CMK (cell line): ENCODE measurements around the gene SHROOM2.
"Not testable (repeated sequence)": the region's sequence is repeated elsewhere in the genome, so short reads cannot be mapped to it uniquely, and the experiment has no call there.

ENCODE experiments used
- DNase-seq: peaks from one replicate; pipeline ENCODE4 v3.0.0-alpha.2; 2010; ENCODE audit warnings: low read depth

Gene SHROOM2

DNA sequence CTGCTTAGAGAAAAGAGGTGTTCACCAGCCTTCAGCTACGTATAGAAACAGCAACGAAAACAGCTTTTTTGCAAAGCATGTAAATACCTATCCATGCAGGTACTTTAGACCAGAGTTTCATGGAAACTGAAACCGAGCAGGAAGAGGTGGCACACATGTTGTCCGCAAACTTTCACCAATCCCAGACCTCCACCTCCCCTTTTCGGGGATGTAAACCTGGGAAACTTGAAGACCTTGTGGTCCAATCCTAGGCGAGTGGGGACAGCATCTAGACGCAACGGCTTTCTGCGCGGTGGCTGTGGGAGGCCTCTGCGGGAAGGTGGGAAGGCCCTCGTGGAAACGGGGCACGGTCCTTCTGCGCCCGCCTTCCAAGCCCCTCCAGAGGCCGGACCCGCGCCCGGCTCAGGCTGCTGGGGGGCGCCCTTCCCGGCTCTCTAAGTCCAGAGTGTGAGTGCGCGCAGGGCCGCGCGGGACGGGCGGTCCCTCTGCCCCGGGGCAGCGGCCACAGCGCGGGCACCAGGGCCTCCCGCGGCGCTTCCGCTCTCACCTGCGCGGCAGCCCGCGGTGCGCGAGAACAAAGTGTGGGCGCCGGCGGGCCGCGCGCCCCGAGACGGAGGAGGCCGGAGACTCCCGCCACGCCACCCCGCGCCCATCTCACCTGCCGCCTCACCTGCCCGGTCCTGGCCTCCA is 830 bp upstream of the SHROOM2 start:
- no peak for DNase-seq

DNA sequence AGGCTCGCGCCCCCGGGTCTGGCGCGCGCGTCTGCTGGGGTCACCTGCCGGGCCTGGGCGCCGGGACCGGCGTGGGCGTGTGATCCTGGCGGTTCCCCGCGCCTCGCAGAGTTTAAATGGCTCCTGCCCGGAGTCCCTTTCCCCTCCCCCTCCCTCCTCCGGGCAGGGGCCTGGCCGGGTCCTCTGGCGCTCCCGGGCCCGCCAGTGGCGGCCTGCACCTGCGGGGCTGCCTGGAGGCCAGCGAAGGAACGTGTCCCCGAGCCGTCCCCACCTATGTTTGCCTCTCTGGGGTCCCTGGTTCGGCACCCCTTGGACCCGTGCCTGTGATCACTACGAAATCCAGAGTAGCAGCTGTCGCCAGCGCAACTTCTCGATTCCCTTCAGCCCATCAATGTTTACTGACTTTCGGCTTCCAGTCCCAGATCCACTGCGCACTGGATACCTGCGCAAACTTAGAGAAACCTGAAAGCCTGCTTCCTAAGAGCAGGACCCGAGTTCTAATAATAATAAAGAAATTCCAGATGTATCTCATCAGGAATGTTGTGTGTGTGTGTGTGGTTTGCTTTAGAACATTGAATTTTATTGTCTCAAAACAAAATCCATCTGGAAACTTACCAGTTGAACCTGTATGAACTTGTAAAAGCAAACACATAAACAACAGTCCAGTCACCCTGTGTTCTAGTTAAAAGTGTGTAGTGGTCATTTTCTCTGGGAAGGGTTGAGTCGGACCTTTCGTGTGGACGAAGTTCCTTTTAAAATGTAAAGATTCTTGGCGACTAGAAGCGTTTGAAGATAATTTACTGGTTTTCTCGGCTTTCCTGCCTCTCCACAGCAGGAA is 788 bp downstream of the SHROOM2 start:
- DNase-seq: no peak

DNA sequence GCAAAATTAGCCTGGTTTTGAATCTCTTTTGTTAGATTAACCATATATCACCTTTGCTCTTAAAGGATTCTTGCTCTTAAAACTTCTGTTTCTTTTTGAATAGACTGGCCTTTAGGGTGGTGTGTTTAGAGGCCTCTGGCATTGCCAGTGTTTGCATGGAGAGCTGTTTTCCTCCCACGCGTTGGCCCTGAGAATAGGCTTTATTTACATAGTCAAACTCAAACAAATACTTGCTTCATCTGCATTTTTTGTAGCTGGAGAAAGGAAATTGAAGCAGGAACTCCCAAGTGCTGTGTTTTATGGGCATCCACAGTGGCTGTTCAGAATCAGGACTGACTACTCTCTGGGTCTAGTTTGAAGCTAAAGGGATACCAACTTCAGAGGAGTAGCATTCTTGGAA is 2.7 kb downstream of the SHROOM2 start:
- no peak for DNase-seq

DNA sequence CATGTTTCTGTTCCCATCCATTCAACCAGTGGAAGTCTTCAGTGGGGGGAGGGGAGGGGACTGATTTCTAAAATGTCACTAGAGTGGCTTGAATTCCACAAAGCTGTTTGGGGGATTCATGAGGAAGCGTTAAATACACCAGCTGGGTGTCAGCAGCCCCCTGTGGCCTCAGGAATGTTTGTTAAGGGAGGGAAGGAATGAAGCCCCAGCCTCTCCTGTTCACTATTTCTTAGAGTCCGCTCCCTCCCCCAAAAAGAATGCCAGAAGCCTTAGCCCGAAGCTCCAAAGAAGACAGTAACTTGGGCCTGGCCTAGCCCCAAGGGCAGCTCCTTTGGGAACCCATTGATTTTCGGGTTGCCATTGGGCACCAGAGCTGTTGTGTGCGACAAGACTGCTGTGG is 3.3 kb downstream of the SHROOM2 start:
- DNase-seq: no peak

DNA sequence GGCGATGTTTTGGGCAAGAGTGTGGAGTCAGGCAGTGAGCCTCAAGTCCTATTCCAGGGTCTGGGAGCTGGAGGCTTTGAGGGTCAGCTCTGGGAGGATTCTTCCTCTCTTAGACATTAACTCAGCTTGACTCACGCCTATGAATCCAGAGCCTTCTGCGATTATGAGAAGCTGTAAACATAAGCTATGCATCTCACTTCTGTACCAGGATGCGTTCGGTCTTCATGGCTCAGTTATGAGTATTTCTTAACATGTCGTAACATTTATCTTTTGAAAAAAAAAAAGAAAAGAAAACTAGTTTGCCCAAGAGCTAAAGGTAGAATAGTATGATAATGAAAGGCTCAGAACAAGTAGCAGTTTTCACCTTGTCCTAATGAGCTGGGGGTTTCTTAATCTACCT is 4.6 kb downstream of the SHROOM2 start:
- DNase-seq: no peak

DNA sequence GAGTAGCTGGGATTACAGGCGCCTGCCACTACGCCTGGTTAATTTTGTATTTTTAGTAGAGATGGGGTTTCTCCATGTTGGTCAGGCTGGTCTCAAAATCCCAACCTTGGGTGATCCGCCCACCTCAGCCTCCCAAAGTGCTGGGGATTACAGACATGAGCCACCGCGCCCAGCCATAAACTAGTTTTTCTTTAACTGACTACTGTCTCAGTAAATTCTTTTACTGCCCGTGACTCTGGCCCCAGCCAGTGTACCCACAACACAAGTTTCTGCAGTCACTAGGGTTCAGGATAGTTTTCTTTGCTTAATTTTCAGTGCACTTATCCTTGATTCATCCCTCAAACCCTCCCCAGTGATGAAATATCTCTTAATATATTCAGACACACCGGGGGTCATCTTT is 8.3 kb downstream of the SHROOM2 start:
- no peak for DNase-seq

DNA sequence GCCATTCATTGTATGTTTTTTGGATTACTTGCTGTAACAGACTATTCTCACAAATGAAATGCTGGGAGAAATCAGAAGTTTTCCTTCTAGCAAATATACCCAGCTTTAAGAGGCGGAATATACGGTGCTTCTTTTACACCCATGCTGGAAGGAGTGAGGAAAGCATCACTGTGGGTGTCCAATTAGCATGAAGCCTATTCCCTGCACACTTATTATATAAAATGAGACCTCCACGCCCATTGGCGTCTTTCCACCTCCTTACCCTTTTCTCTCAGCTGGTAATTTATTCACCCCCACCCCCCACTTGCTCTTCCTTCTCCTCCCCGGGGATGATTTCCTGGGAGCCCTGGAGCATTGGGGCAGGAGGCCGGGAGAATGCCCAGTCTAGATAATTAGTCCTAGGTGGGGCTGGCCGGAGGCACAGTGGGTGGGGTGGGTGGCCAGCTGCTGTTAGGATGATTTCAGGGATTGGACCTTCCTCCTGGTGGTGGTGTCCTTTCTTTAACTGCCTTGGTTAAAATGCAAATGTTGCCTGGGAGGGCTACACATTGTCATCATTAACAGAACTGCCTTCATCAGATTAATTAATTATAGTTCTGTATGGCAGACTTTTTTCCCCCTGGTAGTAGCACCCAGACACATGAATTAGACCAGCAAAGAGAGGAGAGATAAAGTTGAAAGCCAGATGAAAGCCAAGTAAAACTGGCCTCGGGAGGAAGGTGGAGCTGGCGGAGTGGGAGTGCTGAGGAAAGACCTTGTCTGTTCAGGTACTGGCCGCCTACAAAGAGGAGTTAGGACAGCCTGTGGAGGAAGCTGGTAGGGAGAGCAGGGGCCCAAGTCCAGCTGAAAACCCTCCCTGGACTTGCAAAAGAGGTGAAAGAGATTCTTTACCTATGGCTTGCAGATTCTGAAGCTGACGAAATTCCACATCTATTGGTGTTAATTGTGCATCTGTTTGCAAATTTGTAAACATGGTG is 11.4 kb downstream of the SHROOM2 start:
- no peak for DNase-seq

DNA sequence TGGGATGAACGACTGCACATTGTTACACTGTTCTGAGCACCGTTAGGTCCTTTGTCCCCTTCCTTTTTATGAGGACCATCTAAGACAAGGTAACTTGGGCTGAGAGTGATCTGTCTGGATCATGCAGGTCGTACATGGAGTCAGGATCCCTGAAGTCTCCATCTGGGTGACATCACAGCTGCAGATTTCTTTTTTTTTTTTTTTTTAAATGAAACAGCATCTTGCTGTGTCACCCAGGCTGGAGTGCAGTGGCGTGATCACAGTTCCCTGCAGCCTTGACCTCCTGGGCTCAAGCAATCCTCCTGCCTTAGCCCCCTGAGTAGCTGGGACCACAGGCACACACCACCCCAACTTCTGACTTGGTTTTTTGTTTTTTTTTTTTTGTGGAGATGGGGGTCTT is 16.5 kb downstream of the SHROOM2 start:
- no peak for DNase-seq

DNA sequence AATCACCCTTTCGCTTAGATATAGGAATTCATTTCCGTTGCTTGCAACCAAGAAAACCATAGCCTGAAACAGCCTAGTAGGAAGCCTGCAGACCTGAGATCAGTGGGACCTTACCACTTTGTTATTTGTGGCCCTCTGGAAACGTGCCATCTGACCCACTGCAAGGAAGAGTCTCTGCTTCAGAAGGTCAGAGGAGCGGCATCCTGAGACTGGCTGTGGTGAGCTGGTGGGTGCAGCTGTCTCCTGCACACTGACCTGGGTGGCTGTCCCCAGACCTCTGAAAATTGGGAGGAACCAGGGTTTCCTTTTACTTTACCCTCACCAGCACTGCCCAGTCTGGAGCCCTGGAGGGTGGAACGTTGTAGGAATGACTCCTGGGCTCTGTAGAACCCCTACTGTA is 18.2 kb downstream of the SHROOM2 start:
- DNase-seq: no peak

DNA sequence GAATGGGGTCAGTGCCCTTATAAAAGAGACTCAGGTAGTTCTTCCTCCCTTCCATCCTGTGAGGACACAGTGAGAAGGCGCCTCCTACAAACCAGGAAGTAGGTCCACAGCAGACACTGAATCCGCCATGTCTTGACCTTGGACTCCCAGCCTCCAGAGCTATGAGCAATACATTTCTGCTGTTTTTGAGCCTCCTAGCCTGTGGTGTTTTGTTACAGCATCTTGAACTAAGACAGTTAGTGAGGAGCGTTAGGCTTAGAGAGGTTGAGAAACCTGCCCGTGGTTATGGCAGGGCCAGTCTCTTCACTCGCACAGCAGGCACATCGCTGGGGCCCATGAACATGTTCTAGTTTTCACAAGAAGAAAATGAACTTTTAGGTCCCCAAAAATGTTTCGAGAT is 19.7 kb downstream of the SHROOM2 start:
- DNase-seq: no peak

DNA sequence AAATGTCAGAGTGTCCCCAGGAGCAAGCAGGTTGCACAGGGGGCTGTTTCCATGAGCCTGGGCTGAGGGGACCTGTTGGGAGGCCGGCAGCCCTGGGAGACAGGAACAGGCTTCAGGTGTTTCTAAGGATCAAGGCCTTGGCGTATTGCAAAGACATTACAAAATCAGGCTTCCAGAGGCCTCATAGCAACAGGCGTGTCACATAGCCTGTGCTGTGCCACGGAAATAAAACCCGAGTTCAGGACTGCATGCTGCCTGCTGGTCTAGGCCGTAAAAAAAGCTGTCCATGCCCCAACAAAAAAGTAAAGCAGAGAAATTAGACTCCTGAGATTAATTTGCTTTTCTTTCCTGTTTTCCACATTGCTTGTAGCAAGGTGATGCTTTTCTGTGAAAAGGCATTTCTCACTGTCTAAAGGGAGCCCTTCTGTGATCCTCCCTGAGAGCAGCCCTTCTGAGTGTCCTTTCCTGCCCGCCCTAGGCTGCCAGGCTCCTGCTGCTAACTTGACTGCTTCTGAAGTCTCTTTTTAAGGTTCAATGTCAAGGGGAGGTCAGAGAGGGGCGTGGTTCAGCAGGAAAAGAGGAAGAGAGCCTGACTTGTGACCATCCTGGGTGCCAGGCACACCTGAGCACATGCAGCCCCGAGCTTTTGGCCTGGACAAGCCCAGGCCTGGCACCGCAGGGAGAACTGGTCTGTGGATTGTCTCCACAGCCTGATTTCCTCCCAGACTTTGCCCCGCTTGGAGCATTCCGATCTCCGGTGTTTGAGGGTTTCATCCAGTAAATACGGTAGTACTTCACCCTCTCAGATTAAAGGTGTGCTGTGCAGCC is 21.3 kb downstream of the SHROOM2 start:
- no peak for DNase-seq

DNA sequence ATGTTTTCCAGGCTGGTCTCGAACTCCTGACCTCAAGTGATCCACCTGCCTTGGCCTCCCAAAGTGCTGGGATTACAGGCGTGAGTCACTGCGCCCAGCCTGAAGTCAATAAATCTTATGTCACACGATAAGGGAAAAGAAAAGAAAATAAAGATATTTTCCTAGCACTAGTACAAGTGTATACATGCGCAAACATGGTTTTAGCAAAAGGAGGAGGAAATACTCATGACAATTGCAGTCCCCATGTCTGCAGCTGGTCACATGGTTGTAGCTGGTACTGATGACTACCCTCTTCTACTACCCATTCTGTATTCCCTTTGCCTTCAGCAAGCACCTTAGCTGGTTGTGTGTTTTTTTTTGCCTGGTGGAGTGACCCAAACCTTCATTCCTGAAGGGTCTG is 23.6 kb downstream of the SHROOM2 start:
- not testable (repeated sequence) for DNase-seq

DNA sequence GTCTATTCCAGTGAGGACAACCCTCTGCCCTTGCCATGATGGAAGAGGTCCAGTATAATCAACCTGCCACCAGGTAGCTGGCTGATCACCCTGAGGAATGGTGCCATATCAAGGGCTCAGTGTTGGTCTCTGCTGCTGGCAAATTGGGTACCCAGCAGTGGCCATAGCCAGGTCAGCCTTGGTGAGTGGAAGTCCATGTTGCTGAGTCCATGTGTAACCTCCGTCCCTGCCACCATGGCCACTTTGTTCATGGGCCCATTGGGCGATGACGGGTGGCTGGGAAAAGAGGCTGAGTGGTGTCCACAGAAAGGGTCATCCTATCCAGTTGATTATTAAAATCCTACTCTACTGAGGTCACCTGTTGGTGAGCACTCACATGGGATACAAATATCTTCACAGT is 24.9 kb downstream of the SHROOM2 start:
- DNase-seq: not testable (repeated sequence)

DNA sequence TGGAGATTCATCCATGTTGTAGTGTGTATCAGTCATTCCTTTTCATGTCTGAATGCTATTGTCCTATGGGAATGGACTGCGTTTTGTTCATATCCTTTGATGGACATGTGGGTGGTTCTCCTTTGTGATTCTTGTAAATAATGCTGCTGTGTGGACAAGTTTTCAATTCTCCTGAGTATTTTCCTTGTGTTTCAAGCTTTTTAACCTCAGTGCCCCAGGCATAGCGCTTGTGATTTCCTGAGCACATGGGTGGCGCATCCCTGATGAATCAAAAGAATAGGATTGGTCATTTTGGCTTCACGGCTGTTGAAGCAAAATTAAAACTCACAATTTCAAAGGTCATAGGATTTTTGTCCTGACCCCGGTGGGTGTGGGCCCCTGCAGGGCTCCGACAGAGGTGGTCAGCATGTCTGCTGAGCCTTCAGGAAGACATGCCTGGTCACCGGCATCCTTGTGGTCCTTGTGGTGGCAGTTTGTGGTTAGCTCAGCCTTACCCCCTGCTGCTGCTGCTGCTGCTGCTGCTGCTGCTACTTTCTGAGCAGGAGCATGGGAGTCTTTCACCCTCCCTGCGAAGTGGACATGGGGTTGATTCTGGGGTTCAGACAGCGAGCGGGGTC is 30.0 kb downstream of the SHROOM2 start:
- no peak for DNase-seq

DNA sequence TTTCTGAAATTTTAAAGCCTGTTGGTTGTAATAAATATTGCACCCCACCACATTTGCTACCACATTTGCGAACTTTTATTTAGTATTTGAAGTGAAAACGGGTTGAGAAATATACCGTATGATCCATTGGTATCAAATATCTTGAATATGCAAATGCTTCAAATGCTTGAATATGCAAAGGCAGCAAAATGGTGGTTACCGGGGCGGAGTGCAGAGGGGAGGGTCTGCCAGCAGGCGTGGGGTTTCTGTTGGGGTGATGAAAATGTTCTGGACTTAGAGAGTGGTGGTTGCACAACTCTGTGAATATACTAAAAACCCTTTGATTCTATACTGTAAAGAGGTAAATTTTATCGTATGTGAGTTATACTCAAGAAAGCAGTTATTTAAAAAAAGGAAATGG is 35.3 kb downstream of the SHROOM2 start:
- no peak for DNase-seq

DNA sequence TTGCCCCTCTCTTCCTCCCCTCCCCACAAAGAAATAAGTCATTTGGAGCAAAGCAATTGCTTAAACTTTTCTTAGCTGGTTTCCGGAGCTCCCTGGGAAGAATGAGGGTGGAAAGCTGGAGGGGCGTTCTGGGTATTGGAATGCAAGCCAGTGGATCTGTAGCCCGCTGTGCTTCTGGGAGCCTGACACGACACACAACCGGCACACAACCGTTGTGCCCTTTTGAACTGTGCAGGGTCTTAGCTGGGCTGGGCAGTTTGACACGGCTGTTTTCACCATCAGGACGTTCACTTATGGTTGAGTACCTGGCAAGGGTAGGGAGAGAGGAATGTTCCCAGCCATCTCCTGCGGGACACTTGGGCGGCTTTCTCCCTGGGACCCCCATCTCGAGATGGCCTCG is 38.3 kb downstream of the SHROOM2 start:
- no peak for DNase-seq

DNA sequence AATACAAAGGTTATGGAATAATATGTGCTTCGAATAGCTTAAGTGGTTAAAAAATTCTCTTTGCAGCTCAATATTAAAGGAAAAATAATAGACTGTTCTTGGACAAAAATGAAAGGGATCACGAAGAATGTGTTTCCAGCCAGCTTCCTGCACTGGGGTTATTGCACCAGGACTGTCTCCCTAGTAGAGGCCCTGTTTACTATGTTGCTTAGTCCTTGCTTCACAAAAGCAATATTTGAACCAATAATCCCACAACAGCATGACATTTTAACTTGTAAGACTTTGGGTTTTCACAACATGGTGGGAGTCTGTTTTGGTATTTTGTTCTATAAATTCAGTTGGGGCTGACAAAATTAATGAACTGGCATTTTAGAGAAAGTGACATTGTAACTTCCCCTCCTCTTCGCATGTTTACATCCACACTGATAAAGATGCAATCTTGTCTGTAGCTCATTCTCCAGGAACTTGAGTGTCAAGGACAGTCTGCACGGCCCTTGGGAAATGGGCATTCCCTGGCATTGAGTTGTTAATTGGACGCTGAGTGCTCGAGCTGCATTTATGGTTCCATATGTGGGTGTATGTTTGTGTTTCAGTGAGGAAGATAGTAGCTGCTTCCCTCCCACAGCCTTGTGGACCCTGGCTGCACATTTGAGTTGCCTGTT is 39.0 kb downstream of the SHROOM2 start:
- no peak for DNase-seq

DNA sequence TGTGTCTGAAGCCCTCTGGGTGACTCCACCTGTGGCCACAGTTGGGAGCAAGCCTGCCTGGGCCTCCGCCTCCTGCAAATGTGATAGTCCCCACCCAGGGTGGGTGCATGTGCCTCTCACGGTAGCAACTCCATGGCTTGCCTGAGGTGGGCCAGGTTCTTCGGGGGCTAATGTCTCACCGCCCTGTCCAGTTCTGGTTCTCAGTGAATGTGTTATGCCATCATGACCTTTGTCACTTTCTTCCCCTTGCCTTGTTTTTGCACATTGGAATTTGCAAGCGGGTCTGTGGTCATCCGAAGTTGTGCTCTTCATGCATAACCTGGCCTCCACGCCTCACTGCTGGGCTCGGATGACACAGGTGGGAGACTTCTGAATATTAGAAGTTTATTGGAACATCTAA is 39.7 kb downstream of the SHROOM2 start:
- DNase-seq: no peak

DNA sequence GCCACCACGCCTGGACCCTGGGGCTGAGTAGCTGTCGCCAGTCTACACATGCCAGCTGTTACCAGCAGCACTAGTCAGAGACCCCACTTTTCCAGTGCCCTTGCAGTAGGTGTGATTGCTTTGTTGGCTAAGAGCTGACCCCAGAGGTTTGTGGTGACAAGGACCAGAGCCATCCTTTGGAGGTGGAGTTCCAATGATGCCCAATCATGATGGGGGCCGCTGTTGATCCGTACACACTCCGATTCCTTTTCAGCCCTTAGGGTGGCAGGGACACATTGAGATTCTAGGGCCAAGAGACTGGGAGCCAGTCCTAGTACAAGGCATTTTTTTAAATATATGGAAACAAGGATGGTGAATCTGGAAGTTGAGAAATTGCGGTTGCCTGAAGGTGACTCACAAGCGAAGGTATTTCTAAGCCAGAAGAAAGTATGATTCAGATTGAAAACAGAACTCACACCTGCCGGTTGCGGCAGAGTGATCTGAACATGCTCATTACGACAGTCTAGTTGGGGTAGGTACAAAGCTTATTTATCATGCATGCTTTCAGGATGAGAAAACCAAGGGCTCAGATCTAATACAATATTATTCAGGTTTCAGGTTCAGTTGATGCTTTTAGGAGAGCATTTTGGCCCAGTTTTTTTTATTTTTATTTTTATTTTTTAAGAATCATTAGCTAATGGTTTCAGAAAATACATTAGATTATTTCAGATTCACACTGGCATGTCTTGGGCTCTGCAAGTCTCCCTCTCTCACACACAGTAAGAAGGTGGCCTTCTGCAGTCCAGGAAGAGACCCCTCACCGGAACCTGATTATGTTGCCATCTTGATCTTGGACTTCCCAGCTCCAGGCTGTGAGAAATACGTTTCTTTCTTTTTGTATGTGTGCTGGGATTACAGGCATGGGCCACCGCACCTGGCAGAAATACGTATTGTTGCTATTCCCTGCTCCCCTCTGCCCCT is 43.4 kb downstream of the SHROOM2 start:
- no peak for DNase-seq
